Left renal cortex interstitium (tissue), 4 donors: Measurements from ENCODE around the gene CUX1. TPM values are rescaled to one million over a fixed set of nuclear protein-coding genes. Genes with fewer than 3 reads are reported as not detected.
"Not testable (repeated sequence)": the region's sequence is repeated elsewhere in the genome, so short reads cannot be mapped to it uniquely, and the experiment has no call there.

Source experiments
- DNase-seq, 4 donors: peaks; one replicate each; pipeline ENCODE4 v3.0.0-alpha.2; 2013; ENCODE audit warnings: low read depth in 4 of 4, low spot score in 2 of 4, missing footprints in 1 of 4
- polyA plus RNA-seq, 4 donors: library from polyadenylated mRNA; unstranded; fragments of 120-200 nt; gene quantifications; one replicate each; pipeline ENCODE4 v1.2.1, GENCODE V29; 2013; ENCODE audit not compliant: insufficient read length in 4 of 4

CUX1 gene
- polyA plus RNA-seq, 4 donors, result 79.2 to 99.7 (median 90.6) TPM

DNA sequence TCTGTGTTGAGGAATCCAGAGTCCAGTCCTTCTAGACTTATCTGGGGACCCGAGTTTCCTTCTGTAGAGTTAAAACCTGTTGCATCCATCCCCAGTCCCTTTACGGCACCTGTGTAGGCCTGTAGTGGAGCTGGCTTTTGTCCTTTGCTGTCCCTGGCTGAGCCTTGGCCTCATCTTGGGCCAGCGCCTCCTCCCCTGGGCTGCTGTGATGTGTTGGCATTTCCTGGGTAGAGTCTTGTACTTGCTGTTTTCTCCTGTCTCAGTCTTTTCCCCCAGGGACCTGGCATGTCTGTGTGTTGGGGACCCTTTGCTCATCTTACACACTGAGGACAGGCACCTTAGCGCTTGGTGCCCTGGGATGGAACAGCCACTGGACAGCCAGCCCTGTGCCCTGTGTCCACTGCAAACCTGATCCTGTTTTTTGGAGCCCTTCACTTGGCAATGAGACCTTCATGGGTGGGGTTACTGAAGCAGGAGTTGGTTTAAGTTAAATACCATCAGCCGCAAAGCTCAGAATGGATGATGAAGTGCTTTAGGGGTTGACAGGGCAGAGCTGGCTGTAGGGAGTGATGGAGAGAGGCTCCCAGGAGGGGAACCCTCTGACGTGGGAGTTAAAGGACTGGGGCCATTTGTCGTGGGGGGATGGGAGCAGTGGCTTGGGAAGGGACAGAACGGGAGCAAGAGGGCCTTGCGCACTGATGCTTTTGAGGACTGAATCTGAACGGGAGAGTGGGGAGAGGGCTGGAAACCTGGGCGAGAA is 50.9 kb downstream of the CUX1 start:
- peak in 1 of 4 donors; percentile 44 for DNase-seq

DNA sequence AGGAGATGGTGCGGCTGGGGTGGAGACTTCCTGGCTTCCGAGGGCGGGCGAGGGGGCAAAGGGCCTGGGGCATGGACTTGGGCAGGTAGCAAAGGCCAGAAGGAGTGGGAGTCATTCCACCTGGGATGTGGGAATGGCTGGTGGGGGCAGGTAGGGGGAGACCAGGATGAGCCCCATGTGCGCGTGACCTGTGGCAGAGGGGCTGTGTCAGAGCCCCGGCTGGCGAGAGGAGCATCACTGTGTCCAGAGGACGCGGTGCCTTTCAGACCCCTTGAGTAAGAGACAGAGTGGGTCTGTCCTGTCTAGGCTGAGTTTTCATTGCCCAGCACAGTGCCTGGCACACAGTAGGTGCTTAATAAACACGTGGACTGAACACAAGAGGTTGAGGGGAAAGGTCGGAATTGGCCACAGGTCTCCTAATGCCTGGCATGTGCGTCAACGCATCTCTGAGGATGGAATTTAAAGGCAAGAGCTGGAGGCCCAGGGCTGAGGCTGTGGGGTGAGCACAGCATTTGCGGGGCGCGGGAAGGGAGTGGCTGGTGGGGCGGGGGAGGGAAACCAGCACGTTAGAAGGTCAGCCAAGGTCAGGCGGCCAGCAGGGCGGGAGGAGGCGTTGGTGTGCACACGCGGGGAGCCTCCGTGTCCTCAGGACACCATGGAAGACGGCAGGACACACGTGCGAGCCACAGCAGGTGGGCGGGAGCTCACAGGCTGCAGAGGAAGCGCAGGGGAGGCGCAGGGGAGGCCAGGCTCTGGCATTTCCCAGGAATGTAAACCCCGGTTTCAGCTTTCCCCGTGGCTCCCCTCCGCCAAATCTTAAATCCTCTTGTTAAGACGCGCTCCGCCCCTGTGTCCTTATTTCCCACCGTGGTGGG is 51.8 kb downstream of the CUX1 start:
- no peak for DNase-seq

DNA sequence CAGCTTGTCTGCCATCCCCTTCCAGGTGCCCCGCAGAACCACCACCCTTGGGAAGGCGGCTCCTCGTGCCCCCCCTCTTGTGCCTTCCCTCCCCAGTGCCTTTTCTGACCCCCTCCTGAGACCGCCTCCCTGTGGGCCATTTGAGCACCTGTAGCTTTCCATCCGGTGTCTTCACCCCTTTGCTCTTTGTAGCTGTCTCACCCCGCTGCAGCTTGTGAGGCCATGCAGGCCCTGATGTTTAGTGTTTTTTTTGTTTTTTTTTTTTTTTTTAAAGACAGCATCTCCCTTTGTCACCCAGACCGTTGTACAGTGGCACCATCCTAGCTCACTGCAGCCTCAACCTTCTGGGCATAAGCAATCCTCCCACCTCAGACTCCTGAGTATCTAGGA is 52.5 kb downstream of the CUX1 start:
- no peak for DNase-seq

DNA sequence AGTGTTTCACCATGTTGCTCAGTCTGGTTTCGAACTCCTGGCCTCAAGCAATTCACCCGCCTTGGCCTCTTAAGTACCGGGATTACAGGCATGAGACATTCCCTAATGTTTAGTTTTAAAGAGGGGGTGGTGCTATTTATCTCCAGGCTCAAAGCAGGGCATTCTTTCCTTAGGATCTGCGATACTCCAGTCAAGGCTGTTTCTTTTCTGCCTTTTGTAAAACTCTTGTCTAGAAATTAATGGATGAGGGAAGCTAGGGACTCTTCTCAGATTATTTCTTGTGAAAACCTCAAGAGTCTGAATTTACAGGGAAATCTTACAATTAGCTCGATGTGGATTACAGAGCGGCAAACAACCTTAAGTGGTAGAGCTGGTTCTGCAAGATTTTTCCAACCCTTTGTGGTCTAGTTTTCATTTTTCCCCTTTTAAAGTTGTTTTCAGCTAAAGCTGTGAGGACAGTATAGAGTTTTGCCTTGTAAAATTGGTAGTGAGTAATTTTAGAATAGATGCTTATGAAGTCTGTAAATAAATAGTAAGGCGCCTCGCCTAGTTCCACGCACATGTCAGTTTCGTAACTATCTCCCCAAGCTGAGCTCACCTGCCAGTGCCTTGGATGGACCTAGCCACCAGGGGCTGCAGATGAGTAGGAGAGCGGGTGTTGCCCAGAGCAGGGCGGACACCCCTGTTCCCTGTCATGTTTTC is 53.1 kb downstream of the CUX1 start:
- no peak for DNase-seq

DNA sequence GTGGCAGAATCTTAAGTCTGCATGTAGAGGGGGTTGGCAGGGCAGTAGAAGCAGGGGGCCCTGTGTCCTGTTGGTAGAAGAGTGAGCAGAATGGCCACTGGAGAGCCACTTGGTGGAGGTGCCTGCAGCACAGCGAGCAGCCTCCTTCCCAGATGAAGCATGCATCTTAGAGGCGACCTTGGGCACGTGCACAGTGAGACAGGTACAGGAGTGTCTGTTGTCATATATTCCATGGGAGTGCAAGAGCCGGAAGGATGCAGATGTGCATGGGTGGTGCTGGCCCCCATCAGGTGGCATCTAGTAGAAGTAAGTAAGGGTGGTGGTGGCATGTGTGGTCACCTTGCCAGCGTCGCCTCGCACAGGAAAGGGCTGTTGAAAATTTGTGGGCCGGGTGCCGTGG is 53.9 kb downstream of the CUX1 start:
- no peak for DNase-seq

DNA sequence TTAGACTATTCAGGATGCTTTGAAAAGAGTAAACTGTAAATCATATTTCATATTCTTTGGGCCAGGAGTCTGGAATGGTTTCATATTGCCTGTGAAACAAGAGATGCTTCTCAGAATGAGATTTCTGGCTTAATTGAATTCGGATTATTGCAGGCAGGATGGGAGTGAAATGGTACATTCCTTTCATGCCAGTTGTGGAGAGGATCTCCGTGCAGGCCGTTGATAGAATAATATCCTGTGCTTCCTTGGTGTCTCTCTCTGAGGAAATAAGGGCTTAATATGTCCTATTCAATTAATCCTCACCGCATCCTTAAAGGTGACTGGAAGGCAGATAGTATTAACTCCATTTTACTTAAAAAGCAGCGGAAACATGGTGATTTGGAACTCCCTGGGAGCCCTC is 56.6 kb downstream of the CUX1 start:
- DNase-seq, result no peak

DNA sequence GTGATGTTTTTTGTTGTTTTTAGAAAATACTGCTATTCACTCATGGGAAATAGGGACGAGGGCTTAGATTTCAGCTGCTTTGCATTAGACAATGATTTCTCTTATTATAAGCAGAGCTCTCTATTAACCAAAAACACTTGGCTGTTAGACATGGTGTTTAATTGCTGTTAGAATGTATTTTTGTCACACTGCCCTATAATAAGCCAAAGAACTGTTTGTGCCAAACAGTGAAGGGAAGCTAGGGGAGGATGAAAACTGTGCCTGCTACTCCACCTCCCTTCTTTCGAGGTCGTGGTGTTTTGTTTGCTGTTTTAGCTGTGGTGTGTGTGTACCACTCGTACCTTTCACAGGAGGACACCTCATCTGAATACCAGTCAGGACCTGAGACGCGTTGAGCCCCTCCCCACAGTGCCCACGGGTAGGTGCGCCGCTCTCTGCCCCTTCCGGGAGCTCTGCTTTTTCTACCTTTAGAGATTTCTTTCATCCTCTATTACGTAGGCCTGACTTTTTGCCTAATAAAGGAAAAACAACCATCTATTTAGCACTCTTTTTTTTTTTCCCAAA is 57.9 kb downstream of the CUX1 start:
- DNase-seq, result no peak

DNA sequence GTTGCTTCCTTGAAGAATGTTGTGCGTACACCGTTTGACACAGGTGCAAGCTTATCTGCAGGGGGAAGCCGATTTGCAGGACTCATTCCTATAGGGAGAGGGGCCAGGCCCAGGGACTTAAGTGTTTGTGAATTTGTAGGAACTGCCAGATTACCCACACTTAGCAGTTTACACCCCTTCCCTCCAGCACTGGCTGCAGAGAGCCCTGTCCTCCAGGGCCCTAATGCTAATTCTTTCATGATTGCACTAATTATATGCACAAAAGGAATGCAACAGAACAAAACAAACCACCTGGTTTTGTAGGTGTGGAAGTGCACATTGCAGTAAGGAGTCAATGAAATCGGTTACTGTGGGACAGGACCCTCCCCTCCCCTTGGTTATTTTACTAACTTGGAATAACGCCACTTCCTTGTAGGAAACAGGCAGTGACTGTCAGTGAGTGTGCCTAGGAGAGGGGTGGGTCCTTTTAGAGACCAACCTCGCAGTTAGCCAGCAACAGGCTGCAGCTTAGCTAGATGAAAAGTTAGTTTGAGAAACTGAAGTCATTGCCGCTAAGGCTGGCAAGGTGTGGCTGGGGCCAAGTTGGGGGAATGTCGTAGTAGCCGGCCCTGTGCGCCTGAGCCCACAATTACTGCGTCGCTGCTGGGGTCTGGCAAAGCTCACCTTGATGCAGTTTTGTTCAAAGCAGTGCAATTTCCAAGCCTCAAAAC is 60.6 kb downstream of the CUX1 start:
- DNase-seq, result no peak

DNA sequence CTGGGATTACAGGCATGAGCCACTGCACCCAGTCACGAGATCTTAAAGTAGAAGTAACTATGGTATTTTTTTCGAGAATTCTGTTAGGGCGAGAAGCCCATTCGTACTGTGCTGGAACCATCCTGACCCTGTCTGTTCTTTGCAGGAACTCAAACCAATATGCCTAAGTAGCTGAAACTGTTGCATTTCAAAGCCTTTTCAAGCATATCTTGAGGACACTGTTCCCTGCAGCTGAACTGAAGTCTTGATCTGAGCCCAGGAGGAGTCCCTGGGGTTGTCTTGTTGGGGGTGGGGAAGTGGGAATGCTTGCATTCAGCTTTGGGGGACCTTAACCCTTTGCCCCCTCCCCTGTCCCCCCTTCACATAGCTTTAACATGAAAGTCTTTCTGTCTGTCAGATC is 61.5 kb downstream of the CUX1 start:
- no peak for DNase-seq

DNA sequence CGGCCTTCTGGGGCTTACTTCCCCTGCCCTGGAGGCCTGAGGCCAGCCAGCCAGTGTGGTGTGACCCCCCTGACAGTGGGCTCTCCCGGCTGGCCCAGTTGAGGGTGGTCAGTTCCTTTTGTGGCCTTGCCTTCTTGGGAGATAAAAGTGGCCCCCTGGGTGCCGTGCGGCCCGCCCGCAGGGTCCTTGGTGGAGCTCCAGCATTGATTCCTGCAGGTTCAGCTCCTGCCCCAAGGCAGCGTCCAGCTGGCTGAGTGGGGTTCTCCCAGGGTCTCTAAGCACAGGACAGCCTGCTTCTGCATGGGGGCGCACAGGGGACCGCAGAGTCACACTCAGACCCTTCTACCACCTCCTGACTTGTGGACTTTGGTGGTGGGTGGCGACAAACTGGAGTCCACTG is 62.1 kb downstream of the CUX1 start:
- DNase-seq, result no peak

DNA sequence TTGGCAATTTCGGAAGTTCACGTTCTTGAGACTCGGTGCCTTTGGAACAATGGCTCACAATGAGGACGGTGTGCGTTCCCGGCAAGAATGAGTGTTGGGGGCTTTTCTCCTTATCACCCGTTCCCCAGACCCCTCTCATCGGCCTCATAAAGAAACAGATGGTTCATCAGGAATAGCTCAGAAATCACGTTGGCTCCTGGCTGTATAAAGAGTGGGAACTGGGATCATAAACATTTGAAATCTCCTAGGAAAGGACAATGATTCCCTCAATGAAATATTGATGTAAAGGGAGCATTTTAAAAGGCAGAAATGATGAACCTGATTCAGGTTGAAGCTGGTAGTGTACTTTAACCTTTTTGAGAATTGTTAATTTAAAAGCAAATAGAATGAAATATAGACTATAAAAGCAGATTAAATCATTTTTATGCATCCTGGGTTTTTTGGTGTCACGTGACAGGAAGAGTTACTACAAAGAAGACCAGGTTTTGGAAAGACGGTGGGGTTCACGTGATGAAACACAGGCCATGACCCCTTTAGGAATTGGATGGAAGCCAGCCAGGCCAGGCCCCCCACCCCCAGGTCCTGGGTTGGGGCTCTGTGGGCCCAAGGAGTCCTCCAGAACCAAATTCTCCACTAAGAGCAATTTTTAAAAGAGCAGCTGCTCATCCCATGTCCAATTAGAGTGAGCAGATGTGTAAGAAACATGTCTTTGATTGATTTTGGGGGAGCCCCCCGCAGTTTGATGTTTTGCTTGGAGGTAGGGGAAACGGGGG is 63.0 kb downstream of the CUX1 start:
- DNase-seq, result no peak

DNA sequence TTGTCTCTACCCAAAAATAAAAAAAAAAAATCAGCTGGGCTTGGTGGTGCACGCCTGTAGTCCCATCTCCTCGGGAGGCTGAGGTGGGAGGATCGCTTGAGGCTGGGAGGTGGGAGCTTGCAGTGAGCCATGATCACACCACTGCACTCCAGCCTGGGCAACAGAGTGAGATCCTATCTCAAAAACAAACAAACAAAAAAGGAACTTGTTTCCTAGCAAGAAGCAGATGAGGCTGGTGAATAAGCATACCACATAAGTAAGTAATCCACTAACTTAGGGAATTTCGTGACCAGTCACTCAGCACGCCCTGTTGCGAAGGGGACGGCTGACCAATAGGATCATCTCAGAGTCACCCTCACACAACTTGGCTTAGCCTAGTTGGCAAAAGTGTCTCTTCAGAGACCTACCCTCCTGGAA is 64.6 kb downstream of the CUX1 start:
- DNase-seq, result no peak

DNA sequence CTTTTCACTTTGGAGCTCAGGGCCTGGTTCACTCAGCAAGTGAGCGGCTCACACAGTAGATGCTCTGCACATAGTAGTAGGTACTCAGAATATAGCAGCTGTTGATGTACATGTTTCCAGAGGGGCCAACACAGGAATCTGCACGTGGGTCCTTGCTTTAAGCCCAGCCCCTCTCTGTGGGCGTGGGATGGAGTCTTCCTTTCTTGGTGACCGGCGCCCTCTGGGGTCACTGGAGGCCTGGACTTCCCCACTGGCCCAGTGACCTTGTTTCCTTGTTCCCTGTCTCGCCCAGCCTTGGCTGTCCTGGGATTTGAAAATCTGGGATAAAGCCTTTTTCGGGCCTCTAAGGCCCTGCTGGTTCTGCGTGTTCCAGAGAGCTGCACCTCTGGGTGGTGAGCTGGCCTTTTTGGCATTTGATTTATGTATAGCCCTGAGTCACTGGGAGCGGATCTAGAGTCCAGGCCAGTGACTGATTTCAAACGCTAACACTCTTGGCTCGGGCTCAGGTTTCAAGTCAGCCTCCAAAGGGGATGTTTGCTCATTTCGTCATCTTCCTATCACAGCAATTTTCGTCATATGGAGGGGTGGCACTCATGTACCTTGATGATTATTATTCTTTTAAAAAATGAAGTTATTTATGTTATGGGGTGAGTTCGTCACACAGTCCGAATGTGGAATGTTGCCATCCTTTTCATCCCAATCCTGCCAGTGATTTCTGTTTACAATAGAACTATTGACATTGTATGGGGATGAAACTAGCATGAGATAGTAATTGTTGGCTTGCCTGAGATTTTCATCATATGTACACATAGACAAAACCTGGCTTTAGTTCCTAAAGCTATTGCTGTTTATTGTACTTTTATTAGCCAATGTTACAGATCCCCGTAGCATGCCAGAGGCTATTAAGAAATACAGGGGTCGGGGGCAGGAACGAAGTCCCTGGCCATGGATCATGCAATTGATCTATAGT is 65.5 kb downstream of the CUX1 start:
- no peak for DNase-seq

DNA sequence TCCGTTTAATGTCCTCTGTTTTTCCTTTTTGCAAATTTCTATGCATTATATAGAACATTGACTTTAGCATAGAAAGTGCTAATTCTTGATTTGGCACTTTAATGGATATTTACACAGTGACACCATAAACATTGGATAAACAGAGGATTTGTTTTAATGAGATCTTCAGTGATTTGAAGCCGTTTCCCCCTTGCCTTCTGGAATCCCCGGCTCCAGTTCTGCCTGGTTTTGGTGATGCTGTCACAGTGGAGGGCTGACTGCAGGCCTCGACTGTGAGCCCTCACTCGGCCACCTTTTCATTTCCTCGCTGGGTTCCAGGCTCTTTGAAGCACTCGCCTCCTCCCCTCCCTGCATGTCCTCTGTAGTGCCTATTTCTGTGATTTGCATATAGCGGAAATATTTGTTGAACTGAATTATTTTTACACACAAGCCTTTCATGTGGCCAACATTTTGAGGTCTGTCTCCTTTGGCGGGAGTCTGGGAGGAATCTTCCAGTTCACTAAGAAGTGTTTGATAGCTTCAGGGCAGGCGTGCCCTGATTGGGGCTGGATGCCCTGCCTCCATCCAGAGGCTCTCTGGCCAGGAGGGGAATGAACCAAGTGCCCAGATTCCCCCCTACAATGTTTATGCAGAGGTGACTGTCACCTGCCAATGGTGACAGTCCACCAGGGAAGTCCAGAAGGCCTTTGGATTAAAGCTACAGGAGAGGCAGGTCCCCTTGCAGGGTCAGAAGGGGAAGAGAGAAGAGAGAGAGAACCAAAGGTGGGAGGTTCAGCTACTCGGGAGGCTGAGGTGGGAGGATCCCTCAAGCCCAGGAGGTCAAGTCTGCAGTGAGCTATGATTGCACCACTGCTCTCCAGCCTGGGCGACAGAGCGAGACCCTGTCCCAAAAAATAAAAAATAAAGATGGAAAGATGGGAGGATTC is 67.5 kb downstream of the CUX1 start:
- no peak for DNase-seq

DNA sequence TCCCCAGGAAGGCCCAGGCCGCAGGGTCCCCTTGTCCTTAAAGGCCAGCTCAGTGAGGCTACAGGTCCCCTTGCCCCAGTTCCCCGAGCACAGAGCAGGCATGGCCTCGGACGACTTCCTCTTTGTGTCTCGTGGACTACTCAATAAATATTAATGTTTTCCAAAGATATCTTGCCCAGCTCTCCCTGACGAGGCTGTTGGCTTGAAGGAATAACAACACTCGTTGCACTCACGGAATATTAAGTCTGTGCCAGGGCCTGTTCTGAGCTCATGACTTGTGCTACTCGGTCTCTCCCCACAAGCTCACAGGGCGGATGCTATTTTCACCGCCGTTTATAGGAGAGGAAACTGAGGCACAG is 68.2 kb downstream of the CUX1 start:
- DNase-seq, result no peak

DNA sequence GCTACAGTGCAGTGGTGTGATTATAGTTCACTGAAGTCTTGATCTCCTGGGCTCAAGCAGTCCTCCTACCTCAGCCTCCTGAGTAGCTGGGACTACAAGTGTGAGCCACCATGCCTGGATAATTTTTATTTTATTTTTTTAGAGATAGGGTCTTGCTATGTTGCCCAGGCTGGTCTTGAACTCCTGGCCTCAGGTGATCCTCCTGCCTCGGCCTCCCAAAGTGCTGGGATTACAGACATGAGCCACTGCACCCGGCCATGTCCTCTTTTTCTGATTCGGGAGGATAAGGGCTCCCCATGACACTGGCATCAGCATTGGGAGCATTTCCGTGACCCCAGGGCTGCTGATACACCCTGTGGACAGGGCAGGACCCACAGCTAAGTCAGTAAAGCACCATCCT is 69.9 kb downstream of the CUX1 start:
- DNase-seq, result not testable (repeated sequence)

DNA sequence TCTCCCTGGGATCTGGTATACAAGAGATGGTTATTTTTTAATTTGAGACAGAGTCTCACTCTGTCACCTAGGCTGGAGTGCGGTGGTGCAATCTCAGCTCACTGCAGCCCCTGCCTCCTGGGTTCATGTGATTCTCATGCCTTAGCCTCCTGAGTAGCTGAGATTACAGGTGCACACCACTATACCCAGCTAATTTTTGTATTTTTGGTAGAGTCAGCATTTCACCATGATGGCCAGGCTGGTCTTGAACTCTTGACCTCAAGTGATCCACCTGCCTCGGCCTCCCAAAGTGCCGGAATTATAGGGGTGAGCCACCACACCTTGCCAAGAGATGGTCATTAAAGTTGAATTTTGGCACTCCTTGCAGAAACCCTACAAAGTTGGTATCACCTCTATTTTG is 71.1 kb downstream of the CUX1 start:
- DNase-seq, result not testable (repeated sequence)
